NCI-H146 treated with DMSO at 0.1 percent for 48 hours (cell line): ENCODE results near the gene GTF2A1L.

ENCODE experiments used
- DNase-seq: peaks from one replicate; lab custom pipeline; 2025; ENCODE audit not compliant: unreplicated experiment; lab: John Stamatoyannopoulos, UW

GTF2A1L gene

GRCh38 chr2:48728295-48728694, 110.6 kb downstream of the GTF2A1L start:
- DNase-seq = no peak

GRCh38 chr2:48728840-48729239, 111.2 kb downstream of the GTF2A1L start:
- DNase-seq = no peak
